Activated T-cell treated with anti-CD3 and anti-CD28 coated beads, Interleukin-2, amount 50 U/mL, for 72 hours (primary cell): ENCODE data around the gene PP2D1. TPM values are rescaled to one million over a fixed set of nuclear protein-coding genes. Genes with fewer than 3 reads are reported as not detected.
A peak's percentile ranks its signal among the peaks of the same experiment; 100 is the strongest.
"Not testable (repeated sequence)": the region's sequence is repeated elsewhere in the genome, so short reads cannot be mapped to it uniquely, and the experiment has no call there.

Experiments used
- ATAC-seq, 2 donors: fragments of 150-1000 bp; cut with Tn5 transposase; replicated peaks in 1 of 2; 2 replicates each; pipeline ENCODE4 v1.10.0; 2021; ENCODE audit warnings: moderate library complexity in 2 of 2, mild to moderate bottlenecking in 1 of 2
- DNase-seq, 2 donors: peaks; one replicate each; pipeline ENCODE4 v3.0.0; 2021 to 2022; ENCODE audit warnings: mixed read lengths in 1 of 2
- H3K27ac Mint-ChIP-seq: one replicate; pipeline ENCODE4 v1.8.0; 2022; ENCODE audit warnings: mild to moderate bottlenecking, moderate library complexity, mixed read lengths
- H3K27me3 Mint-ChIP-seq: one replicate; pipeline ENCODE4 v1.8.0; 2022; ENCODE audit warnings: low read depth, mixed read lengths
- H3K36me3 Mint-ChIP-seq, 2 donors: one replicate each; pipeline ENCODE4 v1.8.0; 2022; ENCODE audit warnings: mixed read lengths in 2 of 2, mild to moderate bottlenecking in 1 of 2; ENCODE audit not compliant: insufficient read depth in 2 of 2
- H3K4me1 Mint-ChIP-seq: one replicate; pipeline ENCODE4 v1.8.0; 2022; ENCODE audit warnings: low read depth, mixed read lengths
- H3K4me3 Mint-ChIP-seq, 2 donors: one replicate each; pipeline ENCODE4 v1.8.0; 2022; ENCODE audit warnings: mild to moderate bottlenecking in 2 of 2, mixed read lengths in 2 of 2, moderate library complexity in 2 of 2
- H3K9me3 Mint-ChIP-seq, 2 donors: one replicate each; pipeline ENCODE4 v1.8.0; 2022; ENCODE audit warnings: mixed read lengths in 2 of 2
- total RNA-seq, 2 donors: library from RNA; stranded (reverse); gene quantifications; one replicate each; pipeline ENCODE4 v1.2.3, GENCODE V29; 2022

The PP2D1 gene
- total RNA-seq, 2 donors from 2014 or later = not detected

- H3K9me3 Mint-ChIP-seq = peaks cover 0 to 6% of the 10 kb centered on the region in 2 donors
- no peak for DNase-seq
- no peak for ATAC-seq
- no peaks in the 10 kb centered on the region for H3K27me3 Mint-ChIP-seq
- no peak overlapping the region for H3K4me3 Mint-ChIP-seq
- no peak overlapping the region for H3K27ac Mint-ChIP-seq
- no peaks in the 10 kb centered on the region for H3K4me1 Mint-ChIP-seq
- no peaks in the 10 kb centered on the region for H3K36me3 Mint-ChIP-seq
Observed at GRCh38 chr3:19997502-19997901, 14.6 kb downstream of the PP2D1 start.

- DNase-seq = no peak
- Mint-ChIP-seq H3K4me1 (no peaks in the 10 kb centered on the region), H3K27me3 (no peaks in the 10 kb centered on the region), H3K4me3 (no peak overlapping the region), H3K9me3 (peaks cover 0 to 6% of the 10 kb centered on the region in 2 donors), H3K36me3 (no peaks in the 10 kb centered on the region), H3K27ac (no peak overlapping the region)
- ATAC-seq = no peak
Observed at GRCh38 chr3:19994796-19995195, 17.3 kb downstream of the PP2D1 start.

GRCh38 chr3:19988904-19989303 lies 23.2 kb downstream of the PP2D1 start:
- H3K27ac Mint-ChIP-seq, H3K36me3 Mint-ChIP-seq, H3K4me1 Mint-ChIP-seq, H3K9me3 Mint-ChIP-seq, H3K27me3 Mint-ChIP-seq, ATAC-seq, DNase-seq, H3K4me3 Mint-ChIP-seq: not testable (repeated sequence)

- Mint-ChIP-seq H3K9me3 (no peaks in the 10 kb centered on the region), H3K27ac (no peak overlapping the region), H3K4me1 (peaks cover 17% of the 10 kb centered on the region), H3K27me3 (no peaks in the 10 kb centered on the region), H3K36me3 (peaks cover 4 to 29% of the 10 kb centered on the region in 2 donors), H3K4me3 (no peak overlapping the region)
- ATAC-seq (no peak), DNase-seq (no peak)
Observed at GRCh38 chr3:19972054-19972453, 40.0 kb downstream of the PP2D1 start.

GRCh38 chr3:19970327-19970726 lies 41.7 kb downstream of the PP2D1 start:
- H3K27ac Mint-ChIP-seq = no peak overlapping the region
- H3K27me3 Mint-ChIP-seq = no peaks in the 10 kb centered on the region
- DNase-seq (no peak), ATAC-seq (no peak)
- H3K4me1 Mint-ChIP-seq = peaks cover 32% of the 10 kb centered on the region
- H3K4me3 Mint-ChIP-seq = no peak overlapping the region
- peaks cover 3 to 32% of the 10 kb centered on the region in 2 donors for H3K36me3 Mint-ChIP-seq
- no peaks in the 10 kb centered on the region for H3K9me3 Mint-ChIP-seq

- no peaks in the 10 kb centered on the region for H3K9me3 Mint-ChIP-seq
- no peak for ATAC-seq
- no peaks in the 10 kb centered on the region for H3K27me3 Mint-ChIP-seq
- no peak overlapping the region for H3K4me3 Mint-ChIP-seq
- H3K4me1 Mint-ChIP-seq = peaks cover 32% of the 10 kb centered on the region
- DNase-seq = no peak
- peaks cover 0 to 24% of the 10 kb centered on the region in 2 donors for H3K36me3 Mint-ChIP-seq
- peak overlapping the region; percentile 29 for H3K27ac Mint-ChIP-seq
Observed at GRCh38 chr3:19967812-19968211, 44.3 kb downstream of the PP2D1 start.

- H3K4me3 Mint-ChIP-seq = no peak overlapping the region
- H3K27ac Mint-ChIP-seq = no peak overlapping the region
- no peaks in the 10 kb centered on the region for H3K9me3 Mint-ChIP-seq
- DNase-seq = no peak
- no peaks in the 10 kb centered on the region for H3K27me3 Mint-ChIP-seq
- no peak for ATAC-seq
- peaks cover 32% of the 10 kb centered on the region for H3K4me1 Mint-ChIP-seq
- peaks cover 0 to 19% of the 10 kb centered on the region in 2 donors for H3K36me3 Mint-ChIP-seq
Observed at GRCh38 chr3:19967208-19967607, 44.9 kb downstream of the PP2D1 start.

- H3K27me3 Mint-ChIP-seq = no peaks in the 10 kb centered on the region
- ATAC-seq = no peak
- no peaks in the 10 kb centered on the region for H3K9me3 Mint-ChIP-seq
- no peak overlapping the region for H3K4me3 Mint-ChIP-seq
- peak overlapping the region; percentile 90 for H3K27ac Mint-ChIP-seq
- no peak for DNase-seq
- H3K36me3 Mint-ChIP-seq = peaks cover 6 to 10% of the 10 kb centered on the region in 2 donors
- peaks cover 59% of the 10 kb centered on the region for H3K4me1 Mint-ChIP-seq
Observed at GRCh38 chr3:19961960-19962359, 50.1 kb downstream of the PP2D1 start.

- H3K27ac Mint-ChIP-seq = no peak overlapping the region
- no peaks in the 10 kb centered on the region for H3K9me3 Mint-ChIP-seq
- H3K4me3 Mint-ChIP-seq = no peak overlapping the region
- H3K27me3 Mint-ChIP-seq = no peaks in the 10 kb centered on the region
- DNase-seq = no peak
- peaks cover 5 to 6% of the 10 kb centered on the region in 2 donors for H3K36me3 Mint-ChIP-seq
- peaks cover 48% of the 10 kb centered on the region for H3K4me1 Mint-ChIP-seq
- ATAC-seq = no peak
Observed at GRCh38 chr3:19960696-19961095, 51.4 kb downstream of the PP2D1 start.

GRCh38 chr3:19959505-19959904 lies 52.6 kb downstream of the PP2D1 start:
- peaks cover 49% of the 10 kb centered on the region for H3K4me1 Mint-ChIP-seq
- no peak for ATAC-seq
- no peak for DNase-seq
- peaks cover 8% of the 10 kb centered on the region in 2 donors for H3K36me3 Mint-ChIP-seq
- no peaks in the 10 kb centered on the region for H3K9me3 Mint-ChIP-seq
- no peak overlapping the region for H3K4me3 Mint-ChIP-seq
- no peak overlapping the region for H3K27ac Mint-ChIP-seq
- no peaks in the 10 kb centered on the region for H3K27me3 Mint-ChIP-seq

- not testable (repeated sequence) for H3K27ac Mint-ChIP-seq, H3K27me3 Mint-ChIP-seq, DNase-seq, H3K9me3 Mint-ChIP-seq, H3K4me3 Mint-ChIP-seq, ATAC-seq
- Mint-ChIP-seq H3K36me3 (peaks cover 8 to 13% of the 10 kb centered on the region in 2 donors), H3K4me1 (peaks cover 50% of the 10 kb centered on the region)
Observed at GRCh38 chr3:19957354-19957753, 54.7 kb downstream of the PP2D1 start.

GRCh38 chr3:19954676-19955075 lies 57.4 kb downstream of the PP2D1 start:
- Mint-ChIP-seq H3K27ac (no peak overlapping the region), H3K27me3 (no peaks in the 10 kb centered on the region), H3K36me3 (peaks cover 5 to 17% of the 10 kb centered on the region in 2 donors), H3K9me3 (no peaks in the 10 kb centered on the region), H3K4me3 (no peak overlapping the region), H3K4me1 (peaks cover 37% of the 10 kb centered on the region)
- DNase-seq (no peak), ATAC-seq (no peak)

GRCh38 chr3:19950316-19950715 lies 61.7 kb downstream of the PP2D1 start:
- no peak for ATAC-seq
- no peaks in the 10 kb centered on the region for H3K9me3 Mint-ChIP-seq
- H3K27me3 Mint-ChIP-seq = no peaks in the 10 kb centered on the region
- peaks cover 11 to 19% of the 10 kb centered on the region in 2 donors for H3K36me3 Mint-ChIP-seq
- no peak overlapping the region for H3K27ac Mint-ChIP-seq
- H3K4me1 Mint-ChIP-seq = peaks cover 42% of the 10 kb centered on the region
- H3K4me3 Mint-ChIP-seq = no peak overlapping the region
- DNase-seq = no peak

GRCh38 chr3:19948226-19948591 lies 63.9 kb downstream of the PP2D1 start:
- Mint-ChIP-seq H3K4me3 (peak overlapping the region; percentile 79 to 99), H3K4me1 (peaks cover 43% of the 10 kb centered on the region), H3K9me3 (no peaks in the 10 kb centered on the region), H3K36me3 (peaks cover 9 to 14% of the 10 kb centered on the region in 2 donors), H3K27me3 (no peaks in the 10 kb centered on the region), H3K27ac (peak overlapping the region; percentile 90)
- DNase-seq (no peak), ATAC-seq (no peak)
